Endothelial cell (in vitro differentiated cells): ENCODE results near the gene HILPDA. TPM values are rescaled to one million over a fixed set of nuclear protein-coding genes. Genes with fewer than 3 reads are reported as not detected.

ENCODE experiments used
- DNase-seq: peaks from one replicate; pipeline ENCODE4 v3.0.0; 2021; ENCODE audit warnings: low spot score
- H3K27ac Mint-ChIP-seq: one replicate; pipeline ENCODE4 v1.8.0; 2021; ENCODE audit warnings: mixed read lengths, inconsistent platforms; ENCODE audit not compliant: unreplicated experiment
- H3K27me3 Mint-ChIP-seq: one replicate; pipeline ENCODE4 v1.8.0; 2021; ENCODE audit warnings: mild to moderate bottlenecking, moderate library complexity, mixed read lengths, inconsistent platforms; ENCODE audit not compliant: unreplicated experiment
- H3K36me3 Mint-ChIP-seq: one replicate; pipeline ENCODE4 v1.8.0; 2021; ENCODE audit warnings: mild to moderate bottlenecking, low read depth, mixed read lengths, inconsistent platforms; ENCODE audit not compliant: unreplicated experiment
- H3K4me1 Mint-ChIP-seq: one replicate; pipeline ENCODE4 v1.8.0; 2021; ENCODE audit warnings: mild to moderate bottlenecking, mixed read lengths, inconsistent platforms; ENCODE audit not compliant: unreplicated experiment
- H3K4me3 Mint-ChIP-seq: one replicate; pipeline ENCODE4 v1.8.0; 2021; ENCODE audit warnings: mild to moderate bottlenecking, mixed read lengths, inconsistent platforms; ENCODE audit not compliant: unreplicated experiment
- H3K9me3 Mint-ChIP-seq: one replicate; pipeline ENCODE4 v1.8.0; 2021; ENCODE audit warnings: mixed read lengths, inconsistent platforms; ENCODE audit not compliant: unreplicated experiment
- CTCF ChIP-seq: fragments of 200-600 bp; sonication (generic); IDR thresholded peaks from one replicate; pipeline ENCODE4 v1.5.0; 2021; ENCODE audit warnings: antibody characterized with exemption; ENCODE audit not compliant: unreplicated experiment
- total RNA-seq: library from RNA; stranded (reverse); fragmentation: NEBNext Ultra II Directional; extraction: Animal tissue kit (Norgen Biotek cat#: 25700); gene quantifications from one replicate; pipeline ENCODE4 v1.2.1, GENCODE V29; 2021; ENCODE audit not compliant: unreplicated experiment

The HILPDA gene
- total RNA-seq, 1 donor from 2014 or later, result 13.1 TPM

DNA sequence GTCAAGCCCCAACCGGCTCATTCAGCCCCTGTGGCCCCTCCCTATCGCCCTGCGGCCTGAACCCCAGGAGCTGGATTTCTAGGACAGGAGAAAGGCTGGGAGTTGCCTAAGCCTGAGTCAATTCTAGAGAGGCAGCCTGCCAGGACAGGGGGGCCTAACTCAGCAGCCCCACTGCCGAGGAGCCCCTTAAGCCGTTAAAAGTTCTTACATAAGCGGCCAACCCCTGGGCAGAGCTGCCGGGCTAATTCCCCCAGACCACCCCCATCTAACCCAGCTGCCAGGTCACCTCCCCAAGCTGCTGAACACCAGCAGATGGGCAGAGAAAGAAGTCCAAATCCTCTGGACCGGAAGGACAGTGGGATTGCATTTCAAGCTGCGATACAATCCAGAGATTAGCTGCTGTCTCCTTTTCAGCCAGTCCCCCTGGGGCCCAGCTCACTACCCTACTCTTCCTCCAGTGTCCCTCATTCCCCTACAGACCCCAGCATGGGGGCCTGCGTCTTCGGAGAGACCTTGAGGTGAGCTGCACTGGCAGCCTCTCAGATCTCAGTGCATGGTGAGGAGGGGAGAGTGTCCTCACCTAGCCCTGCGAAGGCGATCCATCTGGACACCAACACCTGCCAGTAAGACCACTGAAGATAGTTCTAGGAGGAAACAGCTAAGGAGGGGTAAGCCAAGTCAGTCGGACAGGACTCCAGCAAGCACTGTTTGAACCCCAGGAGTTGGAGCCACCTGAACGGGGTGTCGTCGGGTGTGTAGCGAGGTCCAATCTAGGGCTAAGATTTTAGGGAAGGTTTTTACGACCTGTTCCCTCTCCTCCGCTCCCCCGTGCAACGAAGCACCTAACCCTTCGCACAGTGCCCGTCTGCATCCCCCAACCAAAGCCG, 46.7 kb upstream of the HILPDA start:
- no peaks in the 10 kb centered on the region for H3K36me3 Mint-ChIP-seq
- peaks cover 11% of the 10 kb centered on the region for H3K4me1 Mint-ChIP-seq
- TF ChIP-seq CTCF, result no peak
- peak overlapping the region; percentile 24 for H3K27ac Mint-ChIP-seq
- H3K27me3 Mint-ChIP-seq, result peaks cover 20% of the 10 kb centered on the region
- no peak for DNase-seq
- no peaks in the 10 kb centered on the region for H3K9me3 Mint-ChIP-seq
- H3K4me3 Mint-ChIP-seq, result peak overlapping the region; percentile 82

GRCh38 chr7:128409596-128410450, 45.9 kb upstream of the HILPDA start, which contains the start of gene IMPDH1:
IMPDH1 (minus strand) TSS chr7:128409982; CDS start chr7:128409901, 81 bp downstream.
- H3K4me1 Mint-ChIP-seq, result peaks cover 11% of the 10 kb centered on the region
- peak within 1 kb of the TSS; percentile 24 for H3K27ac Mint-ChIP-seq
- no peaks in the 10 kb centered on the region for H3K9me3 Mint-ChIP-seq
- TF ChIP-seq CTCF, result no peak
- H3K4me3 Mint-ChIP-seq, result peak within 1 kb of the TSS; percentile 89
- peaks cover 16% of the 10 kb centered on the region for H3K27me3 Mint-ChIP-seq
- no peaks in the 10 kb centered on the region for H3K36me3 Mint-ChIP-seq
- DNase-seq, result peak; percentile 76

DNA sequence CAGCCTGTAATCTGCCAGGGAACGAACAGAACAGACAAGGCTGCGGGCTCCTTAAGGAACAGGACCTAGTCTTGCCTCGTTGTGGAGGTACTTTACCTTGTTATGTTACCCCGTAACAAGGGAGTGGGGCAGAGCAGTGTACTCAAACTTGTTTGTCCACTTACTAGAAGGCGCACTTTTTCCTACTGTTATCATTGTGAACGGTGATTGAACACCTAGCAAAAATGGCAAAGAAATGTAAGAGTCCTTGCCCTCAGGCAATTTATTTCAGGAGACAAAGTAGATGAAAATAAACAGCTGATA, 45.3 kb upstream of the HILPDA start:
- no peak for DNase-seq
- no peak overlapping the region for H3K27ac Mint-ChIP-seq
- no peaks in the 10 kb centered on the region for H3K36me3 Mint-ChIP-seq
- no peak for TF ChIP-seq CTCF
- H3K4me3 Mint-ChIP-seq, result peak overlapping the region; percentile 89
- no peaks in the 10 kb centered on the region for H3K9me3 Mint-ChIP-seq
- H3K4me1 Mint-ChIP-seq, result peaks cover 11% of the 10 kb centered on the region
- peaks cover 16% of the 10 kb centered on the region for H3K27me3 Mint-ChIP-seq

GRCh38 chr7:128415217-128415785, 40.4 kb upstream of the HILPDA start:
- no peak for DNase-seq
- TF ChIP-seq CTCF, result no peak
- Mint-ChIP-seq H3K4me3 (no peak overlapping the region), H3K4me1 (peaks cover 11% of the 10 kb centered on the region), H3K36me3 (no peaks in the 10 kb centered on the region), H3K27ac (no peak overlapping the region), H3K9me3 (no peaks in the 10 kb centered on the region), H3K27me3 (peaks cover 3% of the 10 kb centered on the region)
